ENCODE data around the gene TUBGCP3. TPM values are rescaled to one million over a fixed set of nuclear protein-coding genes. Genes with fewer than 3 reads are reported as not detected.

TUBGCP3 gene
- total and polyA plus RNA-seq, 4 donors, result 10.9 to 40.2 (median 26.9) TPM

Other genes with a start within 250 kb of the TUBGCP3 start
- not detected for gene SPACA7, start 211.8 kb downstream of the TUBGCP3 start, total RNA-seq
- not detected for gene SPACA7, start 211.8 kb downstream of the TUBGCP3 start, polyA plus RNA-seq
- gene ATP11A, start 101.9 kb upstream of the TUBGCP3 start, total RNA-seq, result 100 to 1,000 TPM; 262 to 317 TPM
- gene ATP11A, start 101.9 kb upstream of the TUBGCP3 start, polyA plus RNA-seq, result 10 to 100 TPM; 46.3 to 62.9 TPM